ENCODE results near the gene ZFAND5. TPM values are rescaled to one million over a fixed set of nuclear protein-coding genes. Genes with fewer than 3 reads are reported as not detected.

ZFAND5 gene
- total and polyA plus RNA-seq, 2 of the 13 experiments (the other 11 are each of a cell fraction or from before 2014, with no cell fraction given): 53.4 to 60.2 TPM

GRCh38 chr9:72322678-72323077 is 42.3 kb downstream of the ZFAND5 start:
- in situ Hi-C loops (cut with HindIII; ENCODE audit: extremely low pct_ligation_motif_present, low pct_unique_long_range_greater_than_20kb) (no loop called here), intact Hi-C loops (cut with micrococcal nuclease; ENCODE audit: unreplicated experiment) (no loop called here)
- FAIRE-seq: no peak

GRCh38 chr9:72322259-72322658 is 42.7 kb downstream of the ZFAND5 start:
- Histone ChIP-seq H2AFZ (ENCODE audit: low read length) (no peak overlapping the region), H4K20me1 (ENCODE audit: insufficient read depth, low read length) (no peaks in the 10 kb centered on the region), H3K9ac (ENCODE audit: insufficient read depth, low read depth, low read length) (no peak overlapping the region), H3K79me2 (ENCODE audit: insufficient read depth, low read length) (no peaks in the 10 kb centered on the region), H3K4me1 (ENCODE audit: insufficient read depth, low read length) (peaks cover 9% of the 10 kb centered on the region; the same call in 1 of the 2 replicates), H3K9me3 (ENCODE audit: low read length) (no peaks in the 10 kb centered on the region), H3K36me3 (replicated peaks in 1 of 2; ENCODE audit: control insufficient read depth in 1 of 2, insufficient read depth in 2 of 2, low read length in 2 of 2) (no peaks in the 10 kb centered on the region), H3K27ac (ENCODE audit: extremely low read length, insufficient read depth, low read length) (no peak overlapping the region), H3K4me3 (replicated peaks in 1 of 3; ENCODE audit: insufficient read depth in 1 of 3, low read depth in 2 of 3, low read length in 3 of 3) (no peak overlapping the region), H3K27me3 (ENCODE audit: control insufficient read depth in 1 of 2, insufficient read depth in 2 of 2, low read length in 2 of 2) (no peaks in the 10 kb centered on the region), H3K4me2 (ENCODE audit: low read depth, low read length) (no peak overlapping the region)
- ChIA-PET CTCF (ENCODE audit: low intra/inter-chr PET ratio, low total read pairs) (no interaction called here), POLR2A (no interaction called here)
- no peak for ATAC-seq
- WGBS (ENCODE audit: low lambda C conversion rate): 29% methylated on average over 2 of the region's 2 CpGs
- no peak for DNase-seq (ENCODE audit: low spot score)
- in situ Hi-C loops (cut with HindIII; ENCODE audit: extremely low pct_ligation_motif_present, low pct_unique_long_range_greater_than_20kb) (no loop called here), intact Hi-C loops (cut with micrococcal nuclease; ENCODE audit: unreplicated experiment) (no loop called here)
- no peak for FAIRE-seq
- no TSS peak for BruUV-seq (replicated peaks)
- TF ChIP-seq HMGA1 (CRISPR knock-in tag; conservative IDR thresholded peaks at IDR 0.05) (no peak), NRL (CRISPR knock-in tag; IDR thresholded peaks at IDR 0.05; ENCODE audit: borderline replicate concordance) (no peak), ZNF605 (CRISPR knock-in tag; IDR thresholded peaks at IDR 0.05) (no peak), ZNF331 (CRISPR knock-in tag; IDR thresholded peaks at IDR 0.05) (no peak), REST (IDR thresholded peaks at IDR 0.05; ENCODE audit: borderline replicate concordance in 1 of 2, low read depth in 1 of 2, low read length in 2 of 2) (no peak), DNMT1 (CRISPR knock-in tag; IDR thresholded peaks at IDR 0.05) (no peak), LCORL (IDR thresholded peaks at IDR 0.05) (no peak), LCORL (CRISPR knock-in tag; IDR thresholded peaks at IDR 0.05) (no peak), ZNF607 (CRISPR knock-in tag; IDR thresholded peaks at IDR 0.05; ENCODE audit: borderline replicate concordance) (no peak), CBX2 (IDR thresholded peaks at IDR 0.05; ENCODE audit: low read depth, low read length) (no peak), CBX2 (CRISPR knock-in tag; IDR thresholded peaks at IDR 0.05; ENCODE audit: low read depth) (no peak), BCL3 (CRISPR knock-in tag; IDR thresholded peaks at IDR 0.05) (no peak), SATB2 (CRISPR knock-in tag; IDR thresholded peaks at IDR 0.05) (no peak), CHD2 (IDR thresholded peaks at IDR 0.05; ENCODE audit: low read depth, low read length) (no peak), ZNF33B (CRISPR knock-in tag; IDR thresholded peaks at IDR 0.05) (no peak)

More at GRCh38 chr9:72322678-72323077, 42.3 kb downstream of the ZFAND5 start:
- no peak for DNase-seq (ENCODE audit: low spot score)
- H3K79me2 ChIP-seq (ENCODE audit: insufficient read depth, low read length): no peaks in the 10 kb centered on the region
- no peaks in the 10 kb centered on the region for H3K27me3 ChIP-seq (ENCODE audit: control insufficient read depth in 1 of 2, insufficient read depth in 2 of 2, low read length in 2 of 2)
- no peaks in the 10 kb centered on the region for H3K9me3 ChIP-seq (ENCODE audit: low read length)
- H3K27ac ChIP-seq (ENCODE audit: extremely low read length, insufficient read depth, low read length): no peak overlapping the region
- no peak overlapping the region for H3K4me2 ChIP-seq (ENCODE audit: low read depth, low read length)
- no peak overlapping the region for H3K4me3 ChIP-seq (replicated peaks in 1 of 3; ENCODE audit: insufficient read depth in 1 of 3, low read depth in 2 of 3, low read length in 3 of 3)
- no peak overlapping the region for H3K9ac ChIP-seq (ENCODE audit: insufficient read depth, low read depth, low read length)
- WGBS (ENCODE audit: low lambda C conversion rate): 0% methylated on average over 3 of the region's 3 CpGs
- BruUV-seq (replicated peaks): no TSS peak
- no peaks in the 10 kb centered on the region for H4K20me1 ChIP-seq (ENCODE audit: insufficient read depth, low read length)
- ChIA-PET POLR2A (no interaction called here), CTCF (ENCODE audit: low intra/inter-chr PET ratio, low total read pairs) (no interaction called here)
- no peaks in the 10 kb centered on the region for H3K36me3 ChIP-seq (replicated peaks in 1 of 2; ENCODE audit: control insufficient read depth in 1 of 2, insufficient read depth in 2 of 2, low read length in 2 of 2)
- TF ChIP-seq SOX6 (IDR thresholded peaks at IDR 0.05): no peak
- TF ChIP-seq SOX6 (CRISPR knock-in tag; IDR thresholded peaks at IDR 0.05): no peak
- peak; percentile 83; the same call in 1 of the 2 replicates for TF ChIP-seq ZNF850 (CRISPR knock-in tag; conservative IDR thresholded peaks at IDR 0.05)
- TF ChIP-seq SATB2 (CRISPR knock-in tag; IDR thresholded peaks at IDR 0.05): no peak
- H2AFZ ChIP-seq (ENCODE audit: low read length): no peak overlapping the region
- H3K4me1 ChIP-seq (ENCODE audit: insufficient read depth, low read length): peaks cover 9% of the 10 kb centered on the region; the same call in 1 of the 2 replicates
- ATAC-seq: no peak

Data from HepG2 (cell line).